ENCODE measurements around the gene STK39.

Gene STK39

DNA sequence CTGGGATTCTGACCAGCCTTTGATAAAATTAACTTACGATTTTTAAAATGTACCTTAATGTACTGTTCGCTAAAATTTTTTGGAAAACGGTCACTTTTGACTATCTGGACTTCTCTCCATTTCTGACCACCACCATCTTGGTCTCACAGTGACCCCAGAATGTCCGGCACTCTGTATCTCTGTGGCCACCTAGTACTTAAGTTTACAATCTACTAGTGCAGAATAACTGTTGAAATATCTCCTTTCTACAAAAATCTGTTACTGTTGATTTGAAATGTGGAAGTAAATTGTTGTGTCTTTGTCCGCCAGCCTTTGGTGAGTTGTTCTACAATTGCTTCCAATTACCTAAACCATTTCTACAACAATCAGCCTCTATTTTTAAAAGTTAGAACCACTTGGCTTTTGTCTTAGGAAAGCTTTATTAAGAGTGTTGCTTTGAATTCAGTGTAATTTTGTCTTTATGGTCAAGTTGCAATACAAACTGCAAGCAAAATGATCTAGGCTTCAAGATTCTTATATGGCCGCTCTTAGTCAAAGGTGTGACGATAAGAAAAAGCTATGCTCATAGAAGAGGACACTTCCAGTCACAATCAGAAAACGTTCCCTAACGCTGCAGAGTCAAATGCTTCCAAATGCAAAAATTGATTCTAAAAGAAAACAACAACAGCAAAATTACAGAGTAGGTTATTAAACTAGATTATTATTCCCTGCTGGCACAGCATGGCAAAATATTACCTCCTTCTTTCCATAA lies 283.3 kb downstream of the STK39 start:
- TF ChIP-seq, protein P1, sequence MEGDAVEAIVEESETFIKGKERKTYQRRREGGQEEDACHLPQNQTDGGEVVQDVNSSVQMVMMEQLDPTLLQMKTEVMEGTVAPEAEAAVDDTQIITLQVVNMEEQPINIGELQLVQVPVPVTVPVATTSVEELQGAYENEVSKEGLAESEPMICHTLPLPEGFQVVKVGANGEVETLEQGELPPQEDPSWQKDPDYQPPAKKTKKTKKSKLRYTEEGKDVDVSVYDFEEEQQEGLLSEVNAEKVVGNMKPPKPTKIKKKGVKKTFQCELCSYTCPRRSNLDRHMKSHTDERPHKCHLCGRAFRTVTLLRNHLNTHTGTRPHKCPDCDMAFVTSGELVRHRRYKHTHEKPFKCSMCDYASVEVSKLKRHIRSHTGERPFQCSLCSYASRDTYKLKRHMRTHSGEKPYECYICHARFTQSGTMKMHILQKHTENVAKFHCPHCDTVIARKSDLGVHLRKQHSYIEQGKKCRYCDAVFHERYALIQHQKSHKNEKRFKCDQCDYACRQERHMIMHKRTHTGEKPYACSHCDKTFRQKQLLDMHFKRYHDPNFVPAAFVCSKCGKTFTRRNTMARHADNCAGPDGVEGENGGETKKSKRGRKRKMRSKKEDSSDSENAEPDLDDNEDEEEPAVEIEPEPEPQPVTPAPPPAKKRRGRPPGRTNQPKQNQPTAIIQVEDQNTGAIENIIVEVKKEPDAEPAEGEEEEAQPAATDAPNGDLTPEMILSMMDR (conservative IDR thresholded peaks at IDR 0.05; ENCODE audit: low read depth, low read length), result no peak
- H3K4me3 ChIP-seq (ENCODE audit: low read depth, low read length), result no peak overlapping the region
- DNase-seq (ENCODE audit: low read depth), result no peak

DNA sequence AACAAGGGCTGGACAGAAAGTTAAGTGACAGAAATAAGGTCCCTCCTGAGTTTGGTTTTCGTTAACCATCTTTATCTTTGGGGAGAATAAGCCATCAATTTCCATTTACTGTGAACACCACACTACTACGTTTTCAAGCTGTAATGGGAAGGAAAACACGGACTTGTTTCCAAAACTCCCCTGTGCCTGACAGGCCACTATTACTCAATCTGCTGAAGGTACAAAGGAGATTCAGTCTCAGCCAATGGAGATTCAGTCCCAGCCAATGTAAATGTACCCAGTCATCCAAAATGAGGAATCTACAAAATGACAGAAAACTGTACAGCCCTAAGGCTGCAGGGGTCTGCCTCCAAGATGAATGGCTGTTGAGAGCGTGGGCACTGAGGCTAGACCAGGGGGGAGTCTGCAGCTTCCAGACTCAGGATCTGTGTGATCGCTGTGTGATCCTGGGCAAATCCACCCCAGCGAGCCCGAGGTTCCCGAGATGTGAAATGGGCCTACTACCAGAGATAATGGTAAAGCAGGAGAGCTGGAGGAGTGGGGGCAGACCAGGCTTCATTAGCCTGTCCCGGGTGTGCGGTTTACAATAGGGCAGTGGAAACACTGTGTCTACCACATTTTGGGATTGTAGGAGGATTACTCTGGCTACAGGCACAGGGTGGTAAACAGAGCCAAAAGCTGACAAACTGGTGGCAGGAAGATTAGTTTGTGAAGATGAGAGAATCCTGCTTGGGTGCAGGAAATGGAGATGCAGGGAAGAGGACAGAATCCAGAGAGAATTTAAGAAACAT lies 284.8 kb downstream of the STK39 start:
- TF ChIP-seq, protein P1 (conservative IDR thresholded peaks at IDR 0.05; ENCODE audit: low read depth, low read length), result no peak
- no peak overlapping the region for H3K4me3 ChIP-seq (ENCODE audit: low read depth, low read length)
- no peak for DNase-seq (ENCODE audit: low read depth)

DNA sequence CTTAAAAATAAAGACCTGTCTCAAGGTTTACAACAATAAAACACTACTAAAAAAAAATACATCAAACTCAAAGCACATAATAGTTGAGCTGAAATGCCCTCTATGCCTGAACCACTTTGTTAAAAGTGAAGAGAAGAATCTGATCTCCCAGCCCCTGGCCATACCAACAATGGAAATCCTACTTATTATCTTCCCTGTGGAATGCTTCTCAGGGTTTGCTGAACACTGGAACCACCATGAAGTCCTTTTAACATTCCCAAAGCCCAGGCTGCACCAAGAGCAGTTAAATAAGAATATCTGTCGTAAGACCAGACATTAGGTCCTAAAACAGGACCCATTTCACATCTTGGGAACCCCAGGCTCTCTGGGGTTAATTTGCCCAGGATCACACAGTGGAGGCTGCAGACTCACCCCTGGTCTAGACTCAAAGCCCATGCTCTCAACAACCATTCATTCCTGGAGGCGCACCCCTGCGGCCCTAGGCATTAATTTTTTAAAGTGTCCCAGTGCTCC lies 285.8 kb downstream of the STK39 start:
- TF ChIP-seq, protein P1 (conservative IDR thresholded peaks at IDR 0.05; ENCODE audit: low read depth, low read length), result no peak
- H3K4me3 ChIP-seq (ENCODE audit: low read depth, low read length), result no peak overlapping the region
- DNase-seq (ENCODE audit: low read depth), result no peak

DNA sequence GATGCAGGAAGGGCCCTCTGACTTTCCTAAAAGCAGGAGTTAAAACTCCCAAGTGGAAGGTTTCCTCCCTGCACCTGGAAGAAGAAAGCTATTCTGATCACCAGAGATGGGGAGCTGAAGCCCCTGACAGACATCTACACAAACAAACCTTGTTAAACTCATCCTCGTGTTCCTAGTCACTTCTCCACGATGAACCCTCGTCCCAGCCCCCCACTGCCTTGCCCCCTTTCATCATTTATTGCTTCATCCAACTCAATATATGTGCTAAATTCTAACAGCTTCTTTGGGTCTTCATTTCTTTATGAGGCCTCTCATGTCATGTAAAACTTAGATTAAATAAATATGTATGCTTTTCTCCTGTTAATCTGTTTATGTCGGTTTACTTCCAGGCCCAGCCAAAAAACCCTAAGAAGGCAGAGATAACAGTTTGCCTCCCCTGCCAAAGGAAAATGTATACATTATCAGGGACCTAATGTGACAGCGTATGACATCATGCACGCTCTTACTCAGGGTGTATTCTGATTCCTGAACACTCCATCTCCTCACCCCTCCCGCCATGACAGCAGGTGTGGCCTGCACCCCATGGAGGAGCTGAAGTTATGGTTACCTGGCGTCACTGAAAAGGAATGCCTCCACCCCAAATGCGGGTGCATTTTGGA lies 287.2 kb downstream of the STK39 start:
- no peak for DNase-seq (ENCODE audit: low read depth)
- H3K4me3 ChIP-seq (ENCODE audit: low read depth, low read length), result no peak overlapping the region
- TF ChIP-seq, protein P1 (conservative IDR thresholded peaks at IDR 0.05; ENCODE audit: low read depth, low read length), result no peak

DNA sequence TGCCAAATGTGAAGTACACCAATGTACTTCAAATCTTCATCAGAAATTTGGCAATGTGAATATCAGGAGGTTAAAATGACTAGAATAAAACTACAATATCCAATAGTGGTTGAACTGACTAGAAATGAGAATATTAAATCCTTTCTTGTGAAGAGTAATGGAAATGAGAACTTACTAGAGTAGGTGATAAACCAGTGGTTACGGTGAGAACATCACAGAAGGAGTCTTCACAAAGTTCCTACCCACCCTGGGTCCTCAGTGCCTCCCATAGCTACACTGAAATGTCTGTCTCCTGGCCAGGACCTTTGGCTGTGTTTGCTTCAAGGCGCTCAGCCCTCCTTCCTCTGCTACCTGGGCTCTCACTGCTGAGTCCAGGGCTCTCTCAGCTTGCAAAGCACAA lies 289.7 kb downstream of the STK39 start:
- TF ChIP-seq, protein P1 (conservative IDR thresholded peaks at IDR 0.05; ENCODE audit: low read depth, low read length), result no peak
- no peak for DNase-seq (ENCODE audit: low read depth)
- no peak overlapping the region for H3K4me3 ChIP-seq (ENCODE audit: low read depth, low read length)

DNA sequence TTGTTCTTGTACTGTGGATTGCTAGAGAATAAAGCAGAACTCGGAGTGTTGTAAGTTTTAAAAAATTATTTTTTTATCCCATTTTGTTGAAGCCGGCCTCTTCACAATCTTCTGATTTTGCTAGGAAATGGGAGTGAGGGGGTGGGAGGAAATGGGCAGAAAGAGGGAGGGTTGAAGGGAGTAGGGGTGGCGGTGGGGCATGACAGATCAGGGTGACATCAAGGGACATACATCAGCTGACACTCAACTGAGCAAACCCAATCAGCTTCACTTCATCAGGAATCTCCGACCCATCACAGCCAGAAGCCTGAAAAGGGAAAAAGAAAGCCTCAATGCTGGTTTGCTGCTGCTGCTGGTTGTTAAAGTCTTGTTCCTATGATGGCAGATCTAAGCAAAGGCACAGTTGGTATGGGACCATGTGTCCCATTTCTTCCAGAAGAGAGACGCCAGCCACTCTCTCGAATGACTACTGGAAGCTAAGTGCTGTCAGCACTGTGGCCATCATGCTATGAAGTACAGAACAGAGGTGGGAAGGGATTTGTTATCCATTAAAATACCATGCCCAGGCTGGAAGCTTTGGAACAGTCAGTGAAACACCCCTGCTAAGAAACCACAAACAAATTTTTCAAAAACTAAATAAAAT lies 292.0 kb downstream of the STK39 start:
- TF ChIP-seq, protein P1 (conservative IDR thresholded peaks at IDR 0.05; ENCODE audit: low read depth, low read length), result no peak
- DNase-seq (ENCODE audit: low read depth), result no peak
- no peak overlapping the region for H3K4me3 ChIP-seq (ENCODE audit: low read depth, low read length)
